Endodermal cell (in vitro differentiated cells): ENCODE results near the gene PMM1. TPM values are rescaled to one million over a fixed set of nuclear protein-coding genes. Genes with fewer than 3 reads are reported as not detected.

Experiments
- DNase-seq: peaks from one replicate; pipeline ENCODE4 v3.0.0-alpha.2; 2017
- H3K27ac ChIP-seq: 2 replicates; pipeline ENCODE4 v1.5.1; 2013; ENCODE audit warnings: mild to moderate bottlenecking, low read depth, low read length, moderate library complexity
- H3K27me3 ChIP-seq: 2 replicates; pipeline ENCODE4 v1.6.1; 2013; ENCODE audit warnings: mild to moderate bottlenecking, low read length, moderate library complexity; ENCODE audit not compliant: insufficient read depth, control insufficient read depth, poor library complexity, severe bottlenecking
- H3K36me3 ChIP-seq: 2 replicates; pipeline ENCODE4 v1.7.0; 2013; ENCODE audit warnings: mild to moderate bottlenecking, low read length, moderate library complexity; ENCODE audit not compliant: control insufficient read depth, insufficient read depth
- H3K4me1 ChIP-seq: one replicate; pipeline ENCODE4 v1.7.0; 2013; ENCODE audit warnings: low read length; ENCODE audit not compliant: control insufficient read depth, insufficient read depth
- H3K4me3 ChIP-seq: 2 replicates; pipeline ENCODE4 v1.5.1; 2013; ENCODE audit warnings: mild to moderate bottlenecking, low read length, moderate library complexity
- H3K9ac ChIP-seq: 2 replicates; pipeline ENCODE4 v1.6.1; 2013; ENCODE audit warnings: mild to moderate bottlenecking, low read length, moderate library complexity; ENCODE audit not compliant: poor library complexity, severe bottlenecking; ENCODE audit errors: extremely low read depth
- H3K9me3 ChIP-seq: 2 replicates; pipeline ENCODE4 v1.6.1; 2013; ENCODE audit warnings: mild to moderate bottlenecking, low read length, moderate library complexity; ENCODE audit not compliant: control insufficient read depth
- H3K27ac Mint-ChIP-seq: 2 replicates; pipeline ENCODE4 v1.8.0; 2020; ENCODE audit warnings: mixed read lengths
- H3K27me3 Mint-ChIP-seq: 2 replicates; pipeline ENCODE4 v1.8.0; 2021; ENCODE audit warnings: mild to moderate bottlenecking, mixed read lengths; ENCODE audit not compliant: insufficient read depth
- H3K36me3 Mint-ChIP-seq: 2 replicates; pipeline ENCODE4 v1.8.0; 2020; ENCODE audit warnings: low read depth, mixed read lengths
- H3K4me1 Mint-ChIP-seq: 2 replicates; pipeline ENCODE4 v1.8.0; 2020; ENCODE audit warnings: mixed read lengths
- H3K4me3 Mint-ChIP-seq: 2 replicates; pipeline ENCODE4 v1.8.0; 2020; ENCODE audit warnings: mild to moderate bottlenecking, moderate library complexity, mixed read lengths
- H3K9me3 Mint-ChIP-seq: 2 replicates; pipeline ENCODE4 v1.8.0; 2020; ENCODE audit warnings: mild to moderate bottlenecking, mixed read lengths
- CTCF ChIP-seq: fragments of 200-600 bp; sonication (generic); conservative IDR thresholded peaks from 2 replicates; pipeline ENCODE4 v1.5.0; 2021; ENCODE audit warnings: antibody characterized with exemption, mild to moderate bottlenecking
- WGBS, 2 experiments: methylation state at CpG; one replicate each; pipeline versions ENCODE4 v1.1.5 to v1.1.7; 2013; ENCODE audit warnings: missing lambda C conversion rate in 2 of 2, mixed read lengths in 1 of 2; ENCODE audit not compliant: insufficient coverage in 1 of 2, insufficient read length in 1 of 2; 5-methylcytosine and 5-hydroxymethylcytosine counted together
- total RNA-seq, 2 donors: library from RNA; stranded (reverse); fragmentation: NEBNext Ultra II Directional in 1 of 2; extraction: Animal tissue kit (Norgen Biotek cat#: 25700) in 1 of 2; gene quantifications; 2 replicates in 1 of 2; 3 replicates in 1 of 2; pipeline ENCODE4 v1.2.1, GENCODE V29; 2021

The PMM1 gene
- total RNA-seq, 2 donors from 2014 or later, result 19.0 to 32.3 TPM

DNA sequence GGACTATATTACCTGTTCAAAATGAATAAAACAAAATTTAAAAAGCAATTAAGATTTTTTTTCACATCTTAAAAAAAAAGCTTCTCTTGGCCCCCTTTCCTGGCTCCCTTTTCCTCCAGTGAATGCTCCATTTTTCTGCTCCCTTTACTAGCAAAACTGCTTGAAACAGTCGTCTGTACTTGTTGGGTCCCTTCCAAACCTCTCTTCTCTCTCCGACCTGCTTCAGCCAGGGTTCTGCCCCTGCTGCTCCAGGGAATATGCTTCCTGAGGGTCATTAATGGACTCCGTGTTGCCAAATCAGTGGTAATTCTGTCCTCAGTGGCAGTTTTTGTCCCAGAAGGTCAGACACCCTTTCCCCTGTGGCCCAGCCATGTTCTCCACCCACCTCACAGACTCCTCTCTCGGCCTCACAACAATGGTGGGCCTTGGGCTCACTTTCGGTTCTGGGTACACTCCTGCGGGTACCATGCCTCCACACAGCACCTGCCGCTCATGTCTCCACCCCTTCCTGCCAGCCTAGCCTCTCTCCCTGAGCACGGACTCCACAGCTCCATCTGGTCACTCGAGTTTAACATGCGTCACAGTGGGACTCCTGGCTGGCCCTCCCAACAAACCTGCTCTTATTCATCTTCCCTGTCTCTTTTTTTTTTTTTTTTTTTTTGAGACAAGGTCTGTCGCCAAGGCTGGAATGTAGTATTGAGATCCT lies 37.6 kb downstream of the PMM1 start:
- no peak overlapping the region for H3K4me3 ChIP-seq
- H3K9me3 ChIP-seq, result no peaks in the 10 kb centered on the region
- Mint-ChIP-seq H3K9me3 (no peaks in the 10 kb centered on the region), H3K27ac (no peak overlapping the region), H3K4me3 (no peak overlapping the region), H3K27me3 (peaks cover 2% of the 10 kb centered on the region), H3K36me3 (no peaks in the 10 kb centered on the region), H3K4me1 (peaks cover 4% of the 10 kb centered on the region)
- H3K27ac ChIP-seq, result no peak overlapping the region
- no peaks in the 10 kb centered on the region for H3K36me3 ChIP-seq
- TF ChIP-seq CTCF, result no peak
- no peaks in the 10 kb centered on the region for H3K27me3 ChIP-seq
- DNase-seq, result no peak
- WGBS, 2 experiments, result 80 to 87% methylated on average over 8 to 10 of the region's 11 CpGs
- H3K4me1 ChIP-seq, result no peaks in the 10 kb centered on the region
- no peak overlapping the region for H3K9ac ChIP-seq

- Mint-ChIP-seq H3K4me3 (no peak overlapping the region), H3K36me3 (no peaks in the 10 kb centered on the region)
- no peak for TF ChIP-seq CTCF
These were observed 38.6 kb downstream of the PMM1 start for GRCh38 chr22:41550952-41551491.

GRCh38 chr22:41548830-41549211 lies 40.8 kb downstream of the PMM1 start:
- no peak overlapping the region for H3K4me3 Mint-ChIP-seq
- Histone ChIP-seq H3K4me1 (no peaks in the 10 kb centered on the region), H3K4me3 (no peak overlapping the region), H3K36me3 (no peaks in the 10 kb centered on the region), H3K27ac (no peak overlapping the region), H3K27me3 (no peaks in the 10 kb centered on the region), H3K9me3 (no peaks in the 10 kb centered on the region), H3K9ac (no peak overlapping the region)
- peaks cover 6% of the 10 kb centered on the region for H3K27me3 Mint-ChIP-seq
- TF ChIP-seq CTCF, result no peak
- WGBS, 2 experiments, result 94 to 95% methylated on average over 5 of the region's 5 CpGs
- H3K4me1 Mint-ChIP-seq, result peaks cover 12% of the 10 kb centered on the region
- H3K27ac Mint-ChIP-seq, result no peak overlapping the region
- no peak for DNase-seq
- no peaks in the 10 kb centered on the region for H3K36me3 Mint-ChIP-seq
- H3K9me3 Mint-ChIP-seq, result no peaks in the 10 kb centered on the region

More at GRCh38 chr22:41550952-41551491, 38.6 kb downstream of the PMM1 start:
- DNase-seq, result no peak
- H3K27me3 Mint-ChIP-seq, result peaks cover 3% of the 10 kb centered on the region
- Histone ChIP-seq H3K27me3 (no peaks in the 10 kb centered on the region), H3K4me3 (no peak overlapping the region), H3K36me3 (no peaks in the 10 kb centered on the region), H3K4me1 (no peaks in the 10 kb centered on the region), H3K27ac (no peak overlapping the region), H3K9ac (no peak overlapping the region), H3K9me3 (no peaks in the 10 kb centered on the region)
- H3K4me1 Mint-ChIP-seq, result peaks cover 4% of the 10 kb centered on the region
- WGBS, 2 experiments, result 89% methylated on average over 12 of the region's 12 CpGs; no CpG with 5 or more reads in 1 of the 2 experiments
- H3K27ac Mint-ChIP-seq, result no peak overlapping the region
- no peaks in the 10 kb centered on the region for H3K9me3 Mint-ChIP-seq
